NCI-H748 (cell line): Measurements from ENCODE around the gene NFATC1.

ENCODE experiments used
- DNase-seq: peaks from one replicate; lab custom pipeline; 2025; ENCODE audit not compliant: unreplicated experiment; lab: John Stamatoyannopoulos, UW

Gene NFATC1

GRCh38 chr18:79552140-79552631 lies 156.5 kb downstream of the NFATC1 start:
- no peak for DNase-seq

- DNase-seq = no peak
Measured at GRCh38 chr18:79552696-79553095, 157.0 kb downstream of the NFATC1 start.

GRCh38 chr18:79553154-79553553 lies 157.4 kb downstream of the NFATC1 start:
- no peak for DNase-seq

- DNase-seq = no peak
Measured at GRCh38 chr18:79553696-79554095, 158.0 kb downstream of the NFATC1 start.

GRCh38 chr18:79554321-79554720 lies 158.6 kb downstream of the NFATC1 start:
- DNase-seq = no peak

GRCh38 chr18:79554945-79555645 lies 159.4 kb downstream of the NFATC1 start:
- DNase-seq = no peak

GRCh38 chr18:79555885-79556284 lies 160.2 kb downstream of the NFATC1 start:
- DNase-seq = no peak

- peak; percentile 14 for DNase-seq
Measured at GRCh38 chr18:79556829-79557585, 161.3 kb downstream of the NFATC1 start.

GRCh38 chr18:79558196-79558932 lies 162.6 kb downstream of the NFATC1 start:
- DNase-seq = no peak

GRCh38 chr18:79558933-79559416 lies 163.2 kb downstream of the NFATC1 start:
- no peak for DNase-seq

GRCh38 chr18:79559436-79559835 lies 163.7 kb downstream of the NFATC1 start:
- DNase-seq = no peak

- DNase-seq = peak; percentile 62
Measured at GRCh38 chr18:79560042-79560860, 164.5 kb downstream of the NFATC1 start.

GRCh38 chr18:79560861-79561210 lies 165.1 kb downstream of the NFATC1 start:
- DNase-seq = no peak

- DNase-seq = no peak
Measured at GRCh38 chr18:79563949-79564348, 168.2 kb downstream of the NFATC1 start.

GRCh38 chr18:79564441-79564840 lies 168.7 kb downstream of the NFATC1 start:
- no peak for DNase-seq

- no peak for DNase-seq
Measured at GRCh38 chr18:79566771-79567431, 171.2 kb downstream of the NFATC1 start.

- DNase-seq = no peak
Measured at GRCh38 chr18:79567481-79568147, 171.9 kb downstream of the NFATC1 start.

GRCh38 chr18:79568543-79569205 lies 172.9 kb downstream of the NFATC1 start:
- no peak for DNase-seq

GRCh38 chr18:79569720-79570119 lies 174.0 kb downstream of the NFATC1 start:
- DNase-seq = no peak
